Endothelial cell of umbilical vein (primary cell): ENCODE data around the gene TMEM33. TPM values are rescaled to one million over a fixed set of nuclear protein-coding genes. Genes with fewer than 3 reads are reported as not detected.

Source experiments
- BruUV-seq: library from RNA; stranded (reverse); fragments of 400-500 nt; replicated peaks from 2 replicates; lab custom pipeline; 2021; lab: Mats Ljungman, UMichigan
- CTCF ChIA-PET: fragments of 300-600, 350-600 bp; sonication (Branson Sonifier 250); formaldehyde crosslinking; loops from one replicate; lab custom pipeline; 2021; ENCODE audit warnings: antibody characterized with exemption, inconsistent platforms; lab: Charles Lee
- POLR2A ChIA-PET: fragments of 300-600, 350-600 bp; sonication (Branson Sonifier 250); formaldehyde crosslinking; loops from one replicate; lab custom pipeline; 2021; ENCODE audit warnings: antibody characterized with exemption, inconsistent platforms; lab: Charles Lee
- DNase-seq: peaks from one replicate; pipeline ENCODE4 v3.0.0-alpha.2; 2011; ENCODE audit warnings: low read depth, low spot score
- FAIRE-seq: peaks from 2 replicates; lab custom pipeline; 2011; peaks lifted over from hg19 to GRCh38; lab: Jason Lieb, UNC
- H2AFZ ChIP-seq: 2 replicates; pipeline ENCODE4 v1.6.0; 2012; ENCODE audit warnings: low read depth, low read length, control low read depth, inconsistent platforms
- H3K27ac ChIP-seq: 2 replicates; pipeline ENCODE4 v1.5.1; 2011; ENCODE audit warnings: low read depth, mild to moderate bottlenecking, control low read depth, low read length, moderate library complexity; ENCODE audit not compliant: insufficient read depth
- H3K27me3 ChIP-seq, 2 experiments: 2 replicates each; pipeline versions ENCODE4 v1.6.0 to v1.6.1; 2011; ENCODE audit warnings: low read length in 2 of 2, mixed read lengths in 1 of 2; ENCODE audit not compliant: control insufficient read depth in 2 of 2, insufficient read depth in 2 of 2
- H3K36me3 ChIP-seq, 2 experiments: 2 replicates in 1 of 2; 3 replicates in 1 of 2; pipeline ENCODE4 v1.5.1; 2011; ENCODE audit warnings: low read length in 2 of 2, mild to moderate bottlenecking in 1 of 2, moderate library complexity in 1 of 2; ENCODE audit not compliant: control insufficient read depth in 2 of 2, insufficient read depth in 2 of 2; ENCODE audit errors: extremely low read depth in 1 of 2
- H3K4me1 ChIP-seq: 3 replicates; pipeline ENCODE4 v1.5.1; 2011; ENCODE audit warnings: mild to moderate bottlenecking, low read length; ENCODE audit not compliant: control insufficient read depth, insufficient read depth; ENCODE audit errors: extremely low read depth
- H3K4me2 ChIP-seq: 2 replicates; pipeline ENCODE4 v1.6.1; 2011; ENCODE audit warnings: low read length, control low read depth, mixed read lengths; ENCODE audit not compliant: insufficient read depth
- H3K4me3 ChIP-seq, 3 experiments: fragments of 200-600 bp in 1 of 3; sonication (generic), shearing (Covaris generic) in 1 of 3; replicated peaks in 1 of 3; 2 replicates each; pipeline ENCODE4 v1.5.1; 2011 to 2016; ENCODE audit warnings: control low read depth in 3 of 3, low read length in 3 of 3, mild to moderate bottlenecking in 2 of 3, inconsistent platforms in 1 of 3, low read depth in 1 of 3, moderate library complexity in 1 of 3; ENCODE audit not compliant: insufficient read depth in 1 of 3
- H3K79me2 ChIP-seq: 2 replicates; pipeline ENCODE4 v1.6.0; 2012; ENCODE audit warnings: low read length, inconsistent platforms; ENCODE audit not compliant: control insufficient read depth, insufficient read depth
- H3K9ac ChIP-seq: replicated peaks from 2 replicates; pipeline ENCODE3; 2011; ENCODE audit warnings: low read length, control low read depth; ENCODE audit not compliant: insufficient read depth; ENCODE audit errors: extremely low read depth
- H3K9me1 ChIP-seq: replicated peaks from 3 replicates; pipeline ENCODE4 v1.6.0; 2011; ENCODE audit warnings: mild to moderate bottlenecking, low read length; ENCODE audit not compliant: control insufficient read depth, insufficient read depth; ENCODE audit errors: extremely low read depth
- H3K9me3 ChIP-seq: replicated peaks from 2 replicates; pipeline ENCODE4 v1.5.1; 2012; ENCODE audit warnings: low read length, inconsistent platforms; ENCODE audit not compliant: control insufficient read depth, insufficient read depth
- H4K20me1 ChIP-seq: replicated peaks from 2 replicates; pipeline ENCODE3; 2011; ENCODE audit warnings: mild to moderate bottlenecking, low read length; ENCODE audit not compliant: control insufficient read depth, insufficient read depth; ENCODE audit errors: extremely low read depth
- CTCF ChIP-seq, 2 donors: IDR thresholded peaks; 1 replicate in 1 of 2; 2 replicates in 1 of 2; pipeline ENCODE4 v1.5.1; 2011; ENCODE audit warnings: low read length in 2 of 2, mild to moderate bottlenecking in 2 of 2, moderate library complexity in 2 of 2, control low read depth in 1 of 2, inconsistent platforms in 1 of 2, low read depth in 1 of 2; ENCODE audit not compliant: insufficient read depth in 1 of 2; ENCODE audit errors: extremely low read depth in 1 of 2
- EZH2 ChIP-seq: IDR thresholded peaks from 2 replicates; pipeline ENCODE4 v1.6.1; 2012; ENCODE audit warnings: borderline replicate concordance, low read depth, mild to moderate bottlenecking, moderate library complexity, low read length, inconsistent platforms; ENCODE audit not compliant: severe bottlenecking
- FOS ChIP-seq: IDR thresholded peaks from 2 replicates; pipeline ENCODE4 v1.6.1; 2011; ENCODE audit warnings: mild to moderate bottlenecking, low read length, moderate library complexity, borderline replicate concordance; ENCODE audit not compliant: insufficient read depth
- GATA2 ChIP-seq: IDR thresholded peaks from 2 replicates; pipeline ENCODE4 v1.7.0; 2011; ENCODE audit warnings: low read depth, mild to moderate bottlenecking, moderate library complexity, mixed read lengths, low read length; ENCODE audit not compliant: insufficient read length, insufficient read depth
- JUN ChIP-seq: IDR thresholded peaks from 2 replicates; pipeline ENCODE4 v1.6.1; 2011; ENCODE audit warnings: borderline replicate concordance, low read depth; ENCODE audit not compliant: insufficient read length, insufficient read depth
- MAX ChIP-seq: IDR thresholded peaks from 2 replicates; pipeline ENCODE4 v1.6.1; 2011; ENCODE audit not compliant: insufficient read depth, insufficient read length
- MYC ChIP-seq: IDR thresholded peaks from one replicate; pipeline ENCODE4 v1.6.1; 2011; ENCODE audit warnings: mild to moderate bottlenecking, low read depth, low read length
- POLR2A ChIP-seq: IDR thresholded peaks from 2 replicates; pipeline ENCODE4 v1.6.1; 2012; ENCODE audit warnings: low read depth, mild to moderate bottlenecking, control low read depth, low read length
- POLR2AphosphoS5 ChIP-seq: IDR thresholded peaks from 2 replicates; pipeline ENCODE4 v1.6.1; 2012; ENCODE audit warnings: low read depth, mild to moderate bottlenecking, control low read depth, low read length, moderate library complexity; ENCODE audit not compliant: insufficient read depth
- dilution Hi-C: fragments of 300-500 bp; cut with MboI; formaldehyde crosslinking; loops from one replicate; pipeline ENCODE4 v1.15.0; 2019; ENCODE audit warnings: low sequenced_read_pairs; ENCODE audit not compliant: extremely low pct_ligation_motif_present
- intact Hi-C: fragments of 100-400 bp; cut with micrococcal nuclease; formaldehyde crosslinking; loops from one replicate; pipeline ENCODE4 v1.10.0; 2022
- polyA plus RNA-seq, 4 experiments: library from polyadenylated mRNA; depleted of rRNA in 3 of 4; stranded (reverse) in 3 of 4; unstranded in 1 of 4; fragments of >200 nt; gene quantifications; 2 replicates each; pipeline versions ENCODE4 v1.2.1 to v1.2.3, GENCODE V29; 2011 to 2012; ENCODE audit warnings: missing spikeins in 1 of 4
- total RNA-seq: library from RNA; stranded (reverse); gene quantifications from 2 replicates; pipeline ENCODE4 v1.2.3, GENCODE V29; 2021

Gene TMEM33
- total and polyA plus RNA-seq, 2 donors (not counting 3 experiments of a cell fraction or from before 2014, with no cell fraction given) = 52.9 to 60.1 TPM

DNA sequence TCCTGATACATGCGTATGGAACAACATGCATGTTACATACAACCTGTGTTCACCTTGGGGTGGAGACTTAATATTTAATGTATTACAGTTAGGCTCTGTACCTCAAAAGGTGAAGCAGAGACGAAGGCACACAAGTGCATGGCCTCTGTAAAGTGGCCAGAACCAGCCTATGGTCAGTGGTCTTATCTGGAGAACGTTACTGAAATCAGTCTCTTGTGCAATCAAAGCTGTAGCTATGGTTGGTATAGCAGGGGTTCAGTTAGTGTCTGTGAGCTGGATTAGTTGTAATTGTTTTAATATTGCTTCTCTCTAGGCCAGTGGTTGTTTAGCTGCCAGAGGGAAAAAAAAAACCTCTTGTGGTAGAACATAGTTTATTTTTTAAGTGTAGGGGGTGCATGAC lies 2.2 kb upstream of the TMEM33 start:
- Histone ChIP-seq H3K36me3 (peaks cover 0 to 2% of the 10 kb centered on the region in 2 experiments), H3K4me3 (no peak overlapping the region), H3K9ac (no peak overlapping the region), H2AFZ (no peak overlapping the region), H4K20me1 (peaks cover under 1% of the 10 kb centered on the region), H3K27me3 (peaks cover 13 to 45% of the 10 kb centered on the region in 2 experiments), H3K4me2 (no peak overlapping the region), H3K9me1 (peaks cover 2% of the 10 kb centered on the region), H3K27ac (no peak overlapping the region), H3K4me1 (peaks cover 18% of the 10 kb centered on the region), H3K9me3 (no peaks in the 10 kb centered on the region), H3K79me2 (peaks cover 30% of the 10 kb centered on the region)
- ChIA-PET POLR2A (no interaction called here), CTCF (no interaction called here)
- no peak for FAIRE-seq
- dilution Hi-C loops = no loop called here
- TF ChIP-seq JUN = no peak
- TF ChIP-seq CTCF (IDR thresholded peaks at IDR 0.05; ENCODE audit: extremely low read depth in 1 of 2, insufficient read depth in 1 of 2, low read depth in 1 of 2, low read length in 2 of 2) = no peak
- TF ChIP-seq POLR2A = no peak
- TF ChIP-seq EZH2 = no peak
- no peak for TF ChIP-seq POLR2AphosphoS5
- no peak for DNase-seq
- BruUV-seq = no TSS peak
- intact Hi-C loops = no loop called here

DNA sequence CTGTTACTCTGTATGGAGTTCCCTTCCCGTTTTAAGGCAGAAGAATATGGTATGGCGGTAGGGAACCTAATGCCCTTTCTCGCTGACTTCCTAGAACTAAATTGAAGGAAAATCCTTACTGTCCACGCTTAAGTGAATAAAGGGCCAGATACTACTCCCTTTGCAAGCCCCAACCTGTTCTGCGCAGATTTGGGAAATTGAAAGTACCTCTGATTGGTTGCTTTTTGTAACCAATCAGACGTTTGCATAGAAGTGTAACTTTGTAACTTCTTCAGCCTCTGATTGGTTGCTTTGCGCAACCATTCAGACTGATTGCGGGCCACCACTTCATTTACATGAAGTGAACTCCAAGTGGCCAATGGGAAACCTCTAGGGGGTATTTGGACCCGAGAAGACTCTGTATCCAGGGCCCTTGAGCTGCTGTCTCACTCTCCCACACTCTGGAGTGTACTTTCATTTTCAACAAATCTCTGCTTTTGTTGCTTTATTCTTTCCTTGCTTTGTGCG lies 1.2 kb upstream of the TMEM33 start:
- Histone ChIP-seq H3K9me3 (no peaks in the 10 kb centered on the region), H3K27ac (no peak overlapping the region), H3K79me2 (peaks cover 40% of the 10 kb centered on the region), H3K4me2 (no peak overlapping the region), H3K9me1 (peaks cover 2% of the 10 kb centered on the region), H3K4me1 (peaks cover 18% of the 10 kb centered on the region), H2AFZ (peak overlapping the region; percentile 94), H4K20me1 (peaks cover 5% of the 10 kb centered on the region), H3K9ac (no peak overlapping the region), H3K27me3 (peaks cover 13 to 38% of the 10 kb centered on the region in 2 experiments), H3K36me3 (peaks cover 1 to 6% of the 10 kb centered on the region in 2 experiments), H3K4me3 (no peak overlapping the region)
- ChIA-PET POLR2A (no interaction called here), CTCF (interaction anchor here (1.6 kb wide), 1 partner anchor 30 kb away, joined by 6 read pairs; no protein-coding TSS in a partner anchor)
- intact Hi-C loops (no loop called here), dilution Hi-C loops (no loop called here)
- no TSS peak for BruUV-seq
- FAIRE-seq (no peak), DNase-seq (no peak)
- TF ChIP-seq EZH2 (no peak), POLR2A (no peak), CTCF (IDR thresholded peaks at IDR 0.05; ENCODE audit: extremely low read depth in 1 of 2, insufficient read depth in 1 of 2, low read depth in 1 of 2, low read length in 2 of 2) (no peak), GATA2 (no peak), MYC (no peak), MAX (no peak), POLR2AphosphoS5 (no peak), FOS (no peak), JUN (no peak)
